ENCODE measurements around the gene GRAP. TPM values are rescaled to one million over a fixed set of nuclear protein-coding genes. Genes with fewer than 3 reads are reported as not detected.
"Not testable (repeated sequence)": the region's sequence is repeated elsewhere in the genome, so short reads cannot be mapped to it uniquely, and the experiment has no call there.

GRAP gene
- total and polyA plus RNA-seq, 2 donors, result 22.5 to 41.9 TPM

GRCh38 chr17:19047510-19047909 is 753 bp upstream of the GRAP start:
- not testable (repeated sequence) for H3K4me1 ChIP-seq (ENCODE audit: control insufficient read depth in 2 of 2, insufficient read depth in 2 of 2, low read length in 2 of 2); H3K27me3 ChIP-seq (ENCODE audit: control insufficient read depth in 2 of 2, insufficient read depth in 1 of 2, low read length in 1 of 2); DNase-seq (ENCODE audit: low read depth in 6 of 9, low spot score in 9 of 9); H3K9me3 ChIP-seq (ENCODE audit: control insufficient read depth in 2 of 2, insufficient read depth in 1 of 2, low read length in 1 of 2); H3K27ac ChIP-seq (ENCODE audit: low read depth in 1 of 2, low read length in 1 of 2); H3K36me3 ChIP-seq (ENCODE audit: control insufficient read depth in 2 of 2, insufficient read depth in 2 of 2, low read length in 1 of 2); H3K4me3 ChIP-seq (ENCODE audit: low read length in 2 of 2)
- WGBS, result 95% methylated on average over 5 of the region's 7 CpGs

GRCh38 chr17:19044643-19045042 is 2.1 kb downstream of the GRAP start:
- WGBS, result no CpG with 5 or more reads among the region's 9 CpGs

GRCh38 chr17:19043032-19043431 is 3.7 kb downstream of the GRAP start:
- DNase-seq (ENCODE audit: low read depth in 6 of 9, low spot score in 9 of 9); H3K9me3 ChIP-seq (ENCODE audit: control insufficient read depth in 2 of 2, insufficient read depth in 1 of 2, low read length in 1 of 2); H3K4me3 ChIP-seq (ENCODE audit: low read length in 2 of 2); H3K27me3 ChIP-seq (ENCODE audit: control insufficient read depth in 2 of 2, insufficient read depth in 1 of 2, low read length in 1 of 2); H3K27ac ChIP-seq (ENCODE audit: low read depth in 1 of 2, low read length in 1 of 2); H3K4me1 ChIP-seq (ENCODE audit: control insufficient read depth in 2 of 2, insufficient read depth in 2 of 2, low read length in 2 of 2); H3K36me3 ChIP-seq (ENCODE audit: control insufficient read depth in 2 of 2, insufficient read depth in 2 of 2, low read length in 1 of 2): not testable (repeated sequence)
- WGBS, result no CpG with 5 or more reads among the region's 8 CpGs

More at GRCh38 chr17:19044643-19045042, 2.1 kb downstream of the GRAP start:
- H3K4me1 ChIP-seq (ENCODE audit: control insufficient read depth in 2 of 2, insufficient read depth in 2 of 2, low read length in 2 of 2); H3K27me3 ChIP-seq (ENCODE audit: control insufficient read depth in 2 of 2, insufficient read depth in 1 of 2, low read length in 1 of 2); H3K27ac ChIP-seq (ENCODE audit: low read depth in 1 of 2, low read length in 1 of 2); H3K36me3 ChIP-seq (ENCODE audit: control insufficient read depth in 2 of 2, insufficient read depth in 2 of 2, low read length in 1 of 2); H3K4me3 ChIP-seq (ENCODE audit: low read length in 2 of 2); DNase-seq (ENCODE audit: low read depth in 6 of 9, low spot score in 9 of 9); H3K9me3 ChIP-seq (ENCODE audit: control insufficient read depth in 2 of 2, insufficient read depth in 1 of 2, low read length in 1 of 2): not testable (repeated sequence)

- not testable (repeated sequence) for H3K4me1 ChIP-seq (ENCODE audit: control insufficient read depth in 2 of 2, insufficient read depth in 2 of 2, low read length in 2 of 2); DNase-seq (ENCODE audit: low read depth in 6 of 9, low spot score in 9 of 9); H3K4me3 ChIP-seq (ENCODE audit: low read length in 2 of 2); H3K9me3 ChIP-seq (ENCODE audit: control insufficient read depth in 2 of 2, insufficient read depth in 1 of 2, low read length in 1 of 2); H3K27ac ChIP-seq (ENCODE audit: low read depth in 1 of 2, low read length in 1 of 2); H3K36me3 ChIP-seq (ENCODE audit: control insufficient read depth in 2 of 2, insufficient read depth in 2 of 2, low read length in 1 of 2); H3K27me3 ChIP-seq (ENCODE audit: control insufficient read depth in 2 of 2, insufficient read depth in 1 of 2, low read length in 1 of 2)
- WGBS, result no CpG with 5 or more reads among the region's 14 CpGs
Observed at GRCh38 chr17:19042369-19042768, 4.4 kb downstream of the GRAP start.

GRCh38 chr17:19041871-19042270 is 4.9 kb downstream of the GRAP start:
- not testable (repeated sequence) for H3K27ac ChIP-seq (ENCODE audit: low read depth in 1 of 2, low read length in 1 of 2); H3K27me3 ChIP-seq (ENCODE audit: control insufficient read depth in 2 of 2, insufficient read depth in 1 of 2, low read length in 1 of 2); DNase-seq (ENCODE audit: low read depth in 6 of 9, low spot score in 9 of 9); H3K9me3 ChIP-seq (ENCODE audit: control insufficient read depth in 2 of 2, insufficient read depth in 1 of 2, low read length in 1 of 2); H3K4me3 ChIP-seq (ENCODE audit: low read length in 2 of 2); H3K4me1 ChIP-seq (ENCODE audit: control insufficient read depth in 2 of 2, insufficient read depth in 2 of 2, low read length in 2 of 2); H3K36me3 ChIP-seq (ENCODE audit: control insufficient read depth in 2 of 2, insufficient read depth in 2 of 2, low read length in 1 of 2)
- WGBS, result 95% methylated on average over 3 of the region's 10 CpGs

GRCh38 chr17:19040350-19040749 is 6.4 kb downstream of the GRAP start:
- not testable (repeated sequence) for H3K4me1 ChIP-seq (ENCODE audit: control insufficient read depth in 2 of 2, insufficient read depth in 2 of 2, low read length in 2 of 2); H3K27ac ChIP-seq (ENCODE audit: low read depth in 1 of 2, low read length in 1 of 2); H3K4me3 ChIP-seq (ENCODE audit: low read length in 2 of 2); H3K27me3 ChIP-seq (ENCODE audit: control insufficient read depth in 2 of 2, insufficient read depth in 1 of 2, low read length in 1 of 2); H3K36me3 ChIP-seq (ENCODE audit: control insufficient read depth in 2 of 2, insufficient read depth in 2 of 2, low read length in 1 of 2); DNase-seq (ENCODE audit: low read depth in 6 of 9, low spot score in 9 of 9); H3K9me3 ChIP-seq (ENCODE audit: control insufficient read depth in 2 of 2, insufficient read depth in 1 of 2, low read length in 1 of 2)
- WGBS, result no CpG with 5 or more reads among the region's 9 CpGs

GRCh38 chr17:19038730-19039129 is 8.0 kb downstream of the GRAP start:
- H3K27ac ChIP-seq (ENCODE audit: low read depth in 1 of 2, low read length in 1 of 2); H3K4me1 ChIP-seq (ENCODE audit: control insufficient read depth in 2 of 2, insufficient read depth in 2 of 2, low read length in 2 of 2); H3K4me3 ChIP-seq (ENCODE audit: low read length in 2 of 2); H3K27me3 ChIP-seq (ENCODE audit: control insufficient read depth in 2 of 2, insufficient read depth in 1 of 2, low read length in 1 of 2); H3K9me3 ChIP-seq (ENCODE audit: control insufficient read depth in 2 of 2, insufficient read depth in 1 of 2, low read length in 1 of 2); DNase-seq (ENCODE audit: low read depth in 6 of 9, low spot score in 9 of 9); H3K36me3 ChIP-seq (ENCODE audit: control insufficient read depth in 2 of 2, insufficient read depth in 2 of 2, low read length in 1 of 2): not testable (repeated sequence)
- WGBS, result no CpG with 5 or more reads among the region's 12 CpGs

GRCh38 chr17:19038007-19038406 is 8.8 kb downstream of the GRAP start:
- not testable (repeated sequence) for H3K9me3 ChIP-seq (ENCODE audit: control insufficient read depth in 2 of 2, insufficient read depth in 1 of 2, low read length in 1 of 2); H3K27me3 ChIP-seq (ENCODE audit: control insufficient read depth in 2 of 2, insufficient read depth in 1 of 2, low read length in 1 of 2); DNase-seq (ENCODE audit: low read depth in 6 of 9, low spot score in 9 of 9); H3K4me3 ChIP-seq (ENCODE audit: low read length in 2 of 2); H3K36me3 ChIP-seq (ENCODE audit: control insufficient read depth in 2 of 2, insufficient read depth in 2 of 2, low read length in 1 of 2); H3K4me1 ChIP-seq (ENCODE audit: control insufficient read depth in 2 of 2, insufficient read depth in 2 of 2, low read length in 2 of 2); H3K27ac ChIP-seq (ENCODE audit: low read depth in 1 of 2, low read length in 1 of 2)
- WGBS, result no CpG with 5 or more reads among the region's 17 CpGs

- not testable (repeated sequence) for H3K4me1 ChIP-seq (ENCODE audit: control insufficient read depth in 2 of 2, insufficient read depth in 2 of 2, low read length in 2 of 2); H3K4me3 ChIP-seq (ENCODE audit: low read length in 2 of 2); H3K9me3 ChIP-seq (ENCODE audit: control insufficient read depth in 2 of 2, insufficient read depth in 1 of 2, low read length in 1 of 2); H3K36me3 ChIP-seq (ENCODE audit: control insufficient read depth in 2 of 2, insufficient read depth in 2 of 2, low read length in 1 of 2); H3K27me3 ChIP-seq (ENCODE audit: control insufficient read depth in 2 of 2, insufficient read depth in 1 of 2, low read length in 1 of 2); H3K27ac ChIP-seq (ENCODE audit: low read depth in 1 of 2, low read length in 1 of 2); DNase-seq (ENCODE audit: low read depth in 6 of 9, low spot score in 9 of 9)
- WGBS, result no CpG with 5 or more reads among the region's 6 CpGs
Observed at GRCh38 chr17:19037547-19037946, 9.2 kb downstream of the GRAP start.

- not testable (repeated sequence) for H3K36me3 ChIP-seq (ENCODE audit: control insufficient read depth in 2 of 2, insufficient read depth in 2 of 2, low read length in 1 of 2); H3K4me3 ChIP-seq (ENCODE audit: low read length in 2 of 2); DNase-seq (ENCODE audit: low read depth in 6 of 9, low spot score in 9 of 9); H3K27ac ChIP-seq (ENCODE audit: low read depth in 1 of 2, low read length in 1 of 2); H3K4me1 ChIP-seq (ENCODE audit: control insufficient read depth in 2 of 2, insufficient read depth in 2 of 2, low read length in 2 of 2); H3K27me3 ChIP-seq (ENCODE audit: control insufficient read depth in 2 of 2, insufficient read depth in 1 of 2, low read length in 1 of 2); H3K9me3 ChIP-seq (ENCODE audit: control insufficient read depth in 2 of 2, insufficient read depth in 1 of 2, low read length in 1 of 2)
- no CpG with 5 or more reads among the region's 6 CpGs for WGBS
Observed at GRCh38 chr17:19036186-19036585, 10.6 kb downstream of the GRAP start.

Data from thymus (tissue), 11 donors.